SK-MEL-5 (cell line): ENCODE results near the gene IMPA2. TPM values are rescaled to one million over a fixed set of nuclear protein-coding genes. Genes with fewer than 3 reads are reported as not detected.

Experiments used
- DNase-seq: peaks from one replicate; pipeline ENCODE4 v3.0.0-alpha.2; 2016; ENCODE audit warnings: low read depth, low spot score
- in situ Hi-C: cut with HindIII; loops from 2 replicates; pipeline ENCODE4 v1.10.0; 2016; ENCODE audit warnings: low sequenced_read_pairs, high pct_unique_total_duplicates, low pct_unique_long_range_greater_than_20kb
- total RNA-seq: library from RNA; depleted of rRNA; stranded (reverse); fragments of >200 nt; shearing (Covaris generic); gene quantifications from 2 replicates; pipeline ENCODE4 v1.2.3, GENCODE V29; 2014

Gene IMPA2
- total RNA-seq, 1 experiment from 2014 or later, result 15.1 TPM

DNA sequence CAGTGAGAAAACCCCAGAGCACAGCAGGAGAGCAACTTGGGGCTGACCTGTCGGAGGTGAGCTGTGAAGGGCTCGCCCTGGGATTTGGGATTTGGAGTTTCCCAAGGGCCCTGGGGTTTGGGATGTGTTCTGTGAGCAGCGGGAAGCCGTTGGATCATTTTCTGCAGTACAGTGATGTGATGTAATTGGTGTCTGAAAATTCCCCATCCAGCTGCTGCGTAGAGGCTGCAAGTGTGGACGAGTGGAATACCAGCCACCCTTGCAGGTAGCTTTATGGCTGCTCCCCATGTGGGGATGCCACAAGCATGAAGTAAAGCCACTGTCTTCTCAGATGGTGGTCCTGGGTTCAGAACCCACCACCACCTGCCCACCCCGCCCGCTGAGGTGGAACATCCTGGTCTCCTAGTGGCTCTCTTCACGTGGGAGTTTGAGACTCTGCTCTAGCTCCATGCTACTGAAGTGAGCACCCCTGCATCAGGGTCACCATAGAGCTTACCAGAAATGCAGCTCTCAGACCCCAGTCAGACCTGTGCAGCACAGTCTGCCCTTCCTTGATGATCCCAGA, 15.0 kb downstream of the IMPA2 start:
- in situ Hi-C loops, result no loop called here
- no peak for DNase-seq

DNA sequence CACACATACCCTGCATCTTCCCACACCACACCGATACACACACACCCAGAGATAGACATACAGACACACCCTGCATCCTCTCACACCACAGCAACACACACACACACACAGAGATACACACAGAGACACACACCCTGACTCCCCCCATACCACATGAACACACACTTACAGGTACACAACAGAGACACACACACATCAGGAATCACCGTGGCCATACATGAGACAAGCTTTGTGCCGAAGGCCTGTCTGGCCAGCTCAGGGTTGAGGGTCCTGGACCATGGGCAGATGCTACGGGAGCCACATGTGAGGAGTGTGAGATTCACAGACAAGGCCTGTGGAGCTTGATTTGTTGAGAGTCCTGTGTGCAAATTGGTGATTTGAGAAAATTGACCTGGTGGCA, 15.6 kb downstream of the IMPA2 start:
- in situ Hi-C loops, result no loop called here
- no peak for DNase-seq

DNA sequence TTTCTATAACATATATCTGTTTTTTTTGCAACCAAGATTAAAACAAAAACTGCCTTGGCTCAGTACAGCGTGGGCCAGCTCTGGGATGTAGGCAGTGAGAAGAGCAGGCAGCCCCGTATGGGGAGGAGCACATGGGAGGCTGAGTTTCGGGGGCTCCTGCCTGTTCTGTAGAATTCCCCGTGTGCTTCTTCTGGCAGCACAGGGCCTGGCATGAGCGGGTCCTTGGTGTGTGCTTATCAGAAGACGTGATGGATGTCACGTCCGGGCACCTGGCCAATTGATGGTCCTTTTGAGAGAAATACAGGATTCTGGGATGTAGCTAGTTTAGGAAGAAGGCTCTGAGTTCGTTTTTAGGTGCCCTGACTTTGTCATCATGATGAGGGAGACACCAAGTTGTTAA, 16.2 kb downstream of the IMPA2 start:
- in situ Hi-C loops, result no loop called here
- DNase-seq, result no peak

DNA sequence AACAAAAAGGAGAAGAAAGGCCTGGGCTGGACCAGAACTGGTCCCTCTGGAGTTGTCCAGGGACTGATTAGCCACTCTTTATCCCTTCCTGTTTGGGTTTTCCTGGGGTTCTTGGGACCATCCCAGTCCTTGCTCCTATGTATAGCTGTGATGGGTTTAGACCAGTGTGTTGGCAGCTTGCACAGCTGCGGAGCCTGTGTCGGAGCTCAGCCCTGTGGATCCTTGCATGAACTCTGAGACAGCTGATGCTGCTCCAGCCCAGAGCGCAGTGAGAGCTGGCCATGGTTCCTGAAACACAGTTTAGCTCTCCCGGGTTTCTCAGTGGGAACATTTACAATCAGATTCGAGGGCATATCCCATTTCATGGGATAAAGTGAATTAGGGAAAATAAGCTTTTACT, 16.9 kb downstream of the IMPA2 start:
- in situ Hi-C loops, result no loop called here
- DNase-seq, result no peak

DNA sequence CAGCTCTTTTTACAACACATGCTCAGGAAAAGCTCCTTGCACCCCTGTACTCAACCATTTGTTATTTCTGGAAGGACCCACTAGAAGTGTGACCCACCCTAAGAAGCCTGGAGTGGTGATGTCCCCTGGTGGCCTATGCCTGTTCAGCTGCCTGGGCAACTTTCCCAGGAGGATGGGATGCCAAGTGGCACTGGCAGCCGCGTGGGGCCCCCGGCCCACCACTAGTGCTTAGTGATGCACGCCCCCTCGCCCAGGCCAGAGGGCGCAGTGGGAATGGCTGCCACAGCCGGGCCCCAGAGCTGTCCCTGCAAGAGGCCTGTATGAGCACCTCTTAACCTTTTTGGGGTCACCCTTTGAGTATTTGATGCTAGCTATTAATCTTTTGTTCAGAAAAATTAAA, 18.1 kb downstream of the IMPA2 start:
- in situ Hi-C loops, result no loop called here
- no peak for DNase-seq

DNA sequence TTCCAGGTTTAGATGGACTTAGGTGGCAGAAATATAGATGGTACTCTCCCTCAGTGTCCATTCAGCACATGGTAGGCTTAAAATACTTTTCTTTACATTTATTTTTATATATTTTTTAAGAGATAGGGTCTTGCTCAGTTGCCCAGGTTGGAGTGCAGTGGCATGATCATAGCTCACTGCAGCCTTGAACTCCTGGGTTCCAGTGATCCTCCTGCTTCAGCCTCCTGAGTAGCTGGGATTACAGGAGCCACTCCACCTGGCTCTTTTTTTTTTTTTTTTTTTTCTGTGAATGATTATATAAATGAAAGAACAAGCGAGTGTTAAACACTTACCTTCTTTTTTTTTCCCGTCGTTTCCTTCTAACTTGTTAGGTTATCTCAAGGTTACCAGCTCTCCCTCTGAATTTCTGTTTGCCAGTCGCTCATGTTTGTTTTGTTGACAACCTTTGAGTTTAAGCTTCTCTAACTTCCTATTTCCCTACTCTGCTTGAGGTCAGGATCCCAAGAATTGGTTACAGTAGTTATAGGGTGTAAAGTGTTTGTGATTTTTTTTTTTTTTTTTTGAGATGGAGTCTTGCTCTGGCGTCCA, 18.9 kb downstream of the IMPA2 start:
- in situ Hi-C loops, result no loop called here
- DNase-seq, result no peak

DNA sequence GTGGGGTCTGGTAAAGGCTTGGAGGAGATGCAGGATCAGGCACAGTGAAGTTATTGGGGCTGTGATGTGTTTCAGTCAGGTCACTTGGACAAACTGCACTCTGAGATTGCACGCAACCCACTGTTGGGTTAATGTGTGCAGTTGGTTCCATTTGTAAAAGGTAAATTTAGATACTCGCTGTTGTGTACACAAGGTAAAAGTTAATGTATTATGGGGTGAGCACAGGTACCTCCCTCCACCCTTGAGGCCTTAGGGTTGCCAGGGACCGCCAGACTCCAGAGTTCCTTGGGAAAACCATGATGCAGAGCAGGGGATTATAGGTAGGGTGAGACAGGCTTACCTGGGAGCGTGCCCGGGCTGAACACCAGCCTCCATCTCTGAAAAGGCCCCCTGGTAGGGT, 20.1 kb downstream of the IMPA2 start:
- no peak for DNase-seq
- in situ Hi-C loops, result no loop called here

DNA sequence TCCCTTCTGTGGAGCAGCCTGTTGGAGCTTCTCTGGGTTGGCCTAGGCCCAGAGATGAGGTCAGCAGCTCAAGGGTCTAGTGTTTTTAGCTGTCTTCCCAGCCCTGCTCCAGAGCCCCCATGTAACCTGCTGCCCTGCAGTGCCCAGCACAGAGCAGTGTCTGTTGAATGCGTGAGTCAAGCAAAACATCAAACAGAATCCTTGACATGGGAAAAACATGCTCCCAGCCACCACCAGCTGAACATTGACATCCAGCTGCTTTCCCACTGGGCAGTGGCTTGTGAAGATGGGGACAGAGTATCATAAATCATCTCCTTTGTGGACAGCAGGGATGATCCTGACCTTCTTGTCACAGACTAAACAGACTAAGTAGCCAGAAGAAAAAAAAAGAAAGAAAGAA, 22.6 kb downstream of the IMPA2 start:
- no peak for DNase-seq
- in situ Hi-C loops, result no loop called here

DNA sequence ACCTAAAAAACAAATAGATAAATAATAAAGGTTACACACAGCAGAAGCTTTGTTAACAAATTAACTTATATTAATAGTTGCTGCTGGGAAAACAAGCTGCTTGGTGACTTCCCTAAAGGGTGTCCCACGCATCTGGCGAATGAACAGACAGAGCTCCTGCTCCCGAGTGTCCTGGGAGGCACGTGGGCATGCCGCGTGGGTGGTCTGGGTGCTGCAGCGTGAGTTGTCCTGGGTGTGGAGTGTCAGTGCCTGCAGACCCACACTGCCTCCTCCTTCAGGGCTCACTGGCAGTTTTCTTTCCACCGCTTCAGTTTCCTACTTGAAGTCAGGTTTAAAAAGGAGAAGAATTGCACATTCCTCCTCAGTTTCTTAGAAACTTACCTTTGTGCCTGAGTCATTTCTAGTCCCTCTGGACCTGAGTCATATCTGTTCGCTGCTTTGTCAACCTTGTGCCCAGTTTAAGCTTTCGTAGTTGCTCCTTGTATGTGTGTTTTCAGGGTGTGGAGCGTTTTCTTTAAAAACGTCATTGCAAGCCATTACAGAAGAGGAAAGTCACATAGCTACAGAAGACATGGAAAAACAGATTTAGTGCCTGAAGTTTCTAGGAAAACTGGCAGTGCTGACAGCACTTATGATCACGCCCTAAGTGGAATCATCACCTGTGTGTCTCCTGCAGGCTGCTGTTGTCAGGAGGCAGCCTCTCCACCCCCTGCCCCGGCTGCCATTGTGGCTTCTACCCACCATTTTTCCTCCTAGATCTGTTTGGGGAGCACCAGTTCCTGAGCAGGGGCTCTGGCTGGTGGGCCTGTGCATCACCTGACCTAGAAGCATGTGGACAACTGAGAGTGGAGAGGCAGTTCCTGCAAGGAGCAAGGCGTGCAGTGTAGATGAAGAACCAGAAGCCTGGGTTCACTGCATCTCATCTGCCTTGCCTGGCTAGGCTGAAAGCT, 24.5 kb downstream of the IMPA2 start:
- in situ Hi-C loops, result no loop called here
- DNase-seq, result no peak

DNA sequence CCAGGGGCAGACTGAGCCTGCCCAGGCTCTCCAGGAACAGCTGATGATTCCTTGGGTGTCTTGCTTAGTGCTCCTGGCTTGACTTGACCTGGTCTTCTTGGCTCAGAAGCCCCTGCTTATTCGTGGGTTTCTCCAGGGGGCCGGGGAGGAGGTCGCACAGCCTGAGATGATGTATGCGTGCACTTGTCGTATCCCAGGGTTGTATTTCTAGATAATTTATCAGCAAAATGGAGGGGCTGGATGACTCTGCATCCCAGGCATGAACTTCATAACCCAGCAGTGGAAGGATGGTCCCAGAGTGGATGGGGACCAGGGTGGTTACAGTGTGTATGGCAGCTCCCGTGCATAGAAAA, 25.2 kb downstream of the IMPA2 start:
- in situ Hi-C loops, result no loop called here

DNA sequence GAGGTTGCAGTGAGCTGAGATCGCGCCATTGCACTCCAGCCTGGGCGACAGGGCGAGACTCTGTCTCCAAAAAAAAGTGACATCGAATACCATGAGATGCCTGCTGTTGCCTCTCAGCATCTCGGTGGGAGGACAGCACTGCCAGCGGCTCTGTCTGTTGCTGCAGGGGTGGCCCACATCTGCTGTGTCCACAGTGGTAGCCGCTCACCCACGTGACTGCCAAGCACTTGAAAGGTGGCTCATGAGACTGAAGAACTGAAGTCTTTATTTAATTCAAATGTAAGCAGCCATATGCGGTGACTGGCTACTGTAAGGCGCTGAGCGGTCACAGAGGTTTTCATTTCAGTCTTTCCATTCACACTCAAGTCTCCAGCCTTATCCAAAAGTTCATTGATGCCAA, 25.8 kb downstream of the IMPA2 start:
- no peak for DNase-seq
- in situ Hi-C loops, result no loop called here

More for the DNA sequence above, 25.2 kb downstream of the IMPA2 start:
- DNase-seq, result no peak

DNA sequence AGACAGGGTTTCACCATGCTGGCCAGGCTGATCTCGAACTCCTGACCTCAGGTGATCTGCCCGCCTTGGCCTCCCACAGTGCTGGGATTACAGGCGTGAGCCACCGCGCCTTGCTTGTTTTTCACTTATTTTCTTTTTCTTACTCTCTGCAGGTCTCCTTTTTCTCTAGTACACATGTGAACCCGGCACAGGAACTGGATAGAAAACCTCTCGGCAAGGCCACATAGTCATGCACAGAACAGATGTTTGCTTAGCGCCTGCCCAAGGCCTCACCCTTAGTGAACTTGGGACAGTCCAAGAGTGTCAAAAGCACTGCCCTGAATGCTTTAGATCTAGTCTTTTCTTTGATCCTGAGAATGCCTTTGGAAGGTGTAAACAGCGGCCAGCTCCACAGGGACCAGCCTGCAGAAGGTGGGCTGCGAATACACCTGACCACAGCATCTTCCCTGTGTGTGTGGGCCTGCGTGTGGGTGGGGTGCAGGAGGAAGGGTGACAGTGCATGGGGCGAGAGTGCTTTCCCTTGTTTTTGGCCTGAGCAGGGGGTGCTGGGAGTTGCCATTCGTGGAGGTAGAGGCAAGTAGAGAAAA, 27.0 kb downstream of the IMPA2 start:
- in situ Hi-C loops, result no loop called here

DNA sequence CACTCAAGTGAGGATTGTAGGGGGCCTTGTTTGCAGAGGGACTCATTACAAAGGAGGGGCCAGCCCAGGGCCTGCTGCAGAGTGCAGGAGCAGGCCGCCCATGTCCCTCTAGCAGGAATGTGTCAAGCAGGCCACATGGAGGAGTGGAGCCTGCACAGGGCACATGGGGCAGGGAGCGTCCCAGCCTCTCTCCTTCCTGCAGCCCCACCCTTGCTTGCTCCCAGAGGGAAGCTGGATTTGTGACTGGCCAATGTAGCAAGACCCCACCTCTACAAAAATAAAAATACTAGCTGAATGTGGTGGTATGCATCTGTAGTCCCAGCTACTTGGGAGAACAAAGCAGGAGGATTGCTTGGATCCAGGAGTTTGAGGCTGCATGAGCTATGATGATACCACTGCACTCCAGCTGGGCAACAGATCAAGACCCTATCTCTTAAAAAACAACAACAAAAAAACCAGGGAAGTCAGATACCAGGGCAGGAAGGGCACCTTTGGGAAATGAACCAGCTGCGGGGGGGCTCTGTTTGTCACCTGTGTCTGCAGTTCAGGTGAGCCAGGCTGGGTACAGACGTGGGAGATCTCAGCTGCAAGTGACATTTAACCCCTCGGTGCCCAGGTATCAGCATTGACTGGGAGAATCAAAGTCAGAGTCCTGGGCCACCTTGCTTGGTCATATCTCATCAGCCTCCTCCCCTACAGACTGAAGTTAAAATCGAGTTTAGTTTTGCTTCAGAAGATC, 27.7 kb downstream of the IMPA2 start:
- in situ Hi-C loops, result no loop called here
- no peak for DNase-seq

More for the DNA sequence above, 27.0 kb downstream of the IMPA2 start:
- DNase-seq, result no peak

DNA sequence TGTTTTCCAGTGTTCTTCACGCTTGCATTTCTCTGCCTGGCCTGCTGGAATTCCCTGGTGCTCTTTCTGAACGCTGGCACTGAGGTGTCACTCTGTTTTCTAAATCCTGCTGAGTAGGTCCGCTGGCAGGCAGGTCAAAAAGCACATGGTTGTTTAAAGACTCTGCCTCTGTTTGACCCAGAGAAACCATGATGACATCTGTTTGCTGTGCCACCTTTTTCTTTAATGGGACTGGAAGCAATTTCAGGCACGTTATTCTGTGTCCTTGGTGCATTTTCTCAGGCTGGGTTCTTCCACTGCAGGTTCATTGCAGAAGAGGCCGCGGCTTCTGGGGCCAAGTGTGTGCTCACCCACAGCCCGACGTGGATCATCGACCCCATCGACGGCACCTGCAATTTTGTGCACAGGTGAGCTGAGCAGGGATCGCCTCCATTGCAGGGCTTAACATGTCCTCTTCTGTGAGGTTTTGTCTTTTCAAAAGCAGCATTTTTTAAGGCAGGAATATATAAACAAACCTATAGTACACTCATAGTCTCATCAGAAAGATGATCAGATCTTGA, 28.4 kb downstream of the IMPA2 start:
- DNase-seq, result no peak
- in situ Hi-C loops, result no loop called here

DNA sequence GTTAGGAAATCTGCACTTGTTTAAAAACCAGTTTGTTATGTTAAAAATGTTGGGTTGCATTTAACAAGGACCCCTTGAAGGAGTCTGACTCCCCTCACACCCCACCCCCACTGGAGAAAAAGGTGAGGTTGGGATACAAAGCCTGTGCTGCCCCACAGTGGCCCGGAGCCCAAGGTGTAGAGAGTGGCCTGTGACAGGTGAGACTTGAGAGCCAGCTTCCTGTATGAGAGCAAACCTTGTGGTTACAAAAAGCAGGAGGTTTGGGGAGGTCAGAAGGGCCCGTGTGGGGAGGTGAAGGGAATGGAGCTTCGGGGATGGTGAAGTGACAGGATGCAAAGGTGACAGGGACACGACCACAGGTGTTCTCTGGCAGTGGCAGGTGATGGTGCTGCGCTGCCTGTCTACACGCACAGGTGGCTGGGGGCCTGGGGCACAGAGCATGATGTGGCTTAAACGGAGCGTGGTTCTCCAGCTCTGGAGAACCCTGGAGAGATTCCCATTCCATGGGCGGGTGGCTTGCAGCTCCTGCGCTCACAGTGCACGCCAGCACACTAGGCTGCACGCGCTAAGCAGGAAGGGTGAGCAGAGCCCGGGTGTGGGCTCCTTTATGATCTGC, 29.0 kb downstream of the IMPA2 start:
- DNase-seq, result no peak
- in situ Hi-C loops, result no loop called here

DNA sequence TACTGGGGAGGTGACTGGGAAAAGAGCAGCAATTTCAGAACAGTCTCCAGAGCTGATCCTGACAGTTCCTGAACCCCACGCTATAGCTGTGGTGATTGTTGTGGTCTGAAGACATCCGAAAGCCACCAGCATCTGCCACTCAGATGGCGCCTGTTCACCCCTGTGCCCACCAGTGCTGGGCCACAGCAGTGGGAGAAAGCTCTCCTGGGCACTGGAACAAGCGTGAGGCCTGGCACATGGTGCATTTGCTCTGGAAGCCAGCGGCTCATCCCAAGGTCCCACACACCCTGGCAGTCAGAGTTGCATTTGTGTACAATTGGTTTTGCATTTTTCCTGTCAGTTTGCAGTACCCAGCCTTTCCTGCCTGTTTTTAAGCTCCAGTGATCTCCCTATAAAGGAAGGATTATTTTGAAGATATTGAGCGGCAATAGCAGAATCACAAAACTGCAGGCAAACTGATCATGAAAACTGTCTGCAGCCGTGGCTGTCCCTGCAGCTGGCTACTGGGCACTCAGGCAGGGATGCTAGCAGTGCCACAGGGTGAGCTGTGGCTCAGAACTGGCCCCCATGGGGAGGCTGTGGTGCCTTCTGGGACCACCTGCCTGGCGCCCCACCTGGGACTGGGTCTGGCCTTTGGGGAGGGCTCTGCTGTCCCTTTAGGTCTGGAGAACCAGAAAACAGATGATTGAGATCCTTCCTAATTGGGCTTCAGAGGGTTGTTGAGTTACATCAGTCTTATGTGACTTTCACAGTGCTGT, 30.1 kb downstream of the IMPA2 start:
- DNase-seq, result no peak
- in situ Hi-C loops, result no loop called here
